ENCODE measurements around the gene POC1B. TPM values are rescaled to one million over a fixed set of nuclear protein-coding genes. Genes with fewer than 3 reads are reported as not detected.

Gene POC1B
- polyA plus RNA-seq, 1 donor from 2014 or later, result 10.0 TPM

- TF ChIP-seq SMC3 (conservative IDR thresholded peaks at IDR 0.05; ENCODE audit: poor library complexity) (no peak), TAF1 (IDR thresholded peaks at IDR 0.05; ENCODE audit: low read depth) (no peak)
Measured at GRCh38 chr12:89450907-89451306, 74.9 kb downstream of the POC1B start (continued).

GRCh38 chr12:89448951-89449371 is 76.9 kb downstream of the POC1B start:
- no peak overlapping the region for H3K27ac ChIP-seq (ENCODE audit: low read length)
- H3K79me2 ChIP-seq (replicated peaks; ENCODE audit: insufficient read depth, low read length), result no peaks in the 10 kb centered on the region
- no peaks in the 10 kb centered on the region for H3K27me3 ChIP-seq (ENCODE audit: insufficient read depth, low read depth, low read length)
- no peak overlapping the region for H2AFZ ChIP-seq (ENCODE audit: low read depth, low read length)
- no peaks in the 10 kb centered on the region for H3F3A ChIP-seq (ENCODE audit: insufficient read depth, low read length, poor library complexity, severe bottlenecking)
- H3K4me2 ChIP-seq (ENCODE audit: low read length), result no peak overlapping the region
- H4K20me1 ChIP-seq (ENCODE audit: insufficient read depth), result no peaks in the 10 kb centered on the region
- no peak overlapping the region for H3K4me3 ChIP-seq (ENCODE audit: low read length)
- no peaks in the 10 kb centered on the region for H3K9me3 ChIP-seq (ENCODE audit: low read length)
- TF ChIP-seq TAF1 (IDR thresholded peaks at IDR 0.05; ENCODE audit: low read depth) (no peak), EP300 (conservative IDR thresholded peaks at IDR 0.05; ENCODE audit: poor library complexity, severe bottlenecking) (no peak), POLR2AphosphoS5 (IDR thresholded peaks at IDR 0.05) (no peak), REST (IDR thresholded peaks at IDR 0.05; ENCODE audit: borderline replicate concordance) (no peak), SMC3 (conservative IDR thresholded peaks at IDR 0.05; ENCODE audit: poor library complexity) (no peak), MXI1 (conservative IDR thresholded peaks at IDR 0.05; ENCODE audit: poor library complexity, severe bottlenecking) (no peak)
- no peak overlapping the region for H3K9ac ChIP-seq (ENCODE audit: low read length)
- H3K36me3 ChIP-seq (ENCODE audit: insufficient read depth, low read length), result no peaks in the 10 kb centered on the region
- no peaks in the 10 kb centered on the region for H3K9me2 ChIP-seq (ENCODE audit: insufficient read depth, low read length)

- Histone ChIP-seq H3K27me3 (ENCODE audit: insufficient read depth, low read depth, low read length) (no peaks in the 10 kb centered on the region), H3K36me3 (ENCODE audit: insufficient read depth, low read length) (no peaks in the 10 kb centered on the region), H4K20me1 (ENCODE audit: insufficient read depth) (no peaks in the 10 kb centered on the region), H3F3A (ENCODE audit: insufficient read depth, low read length, poor library complexity, severe bottlenecking) (no peaks in the 10 kb centered on the region), H3K9me2 (ENCODE audit: insufficient read depth, low read length) (no peaks in the 10 kb centered on the region), H3K9me3 (ENCODE audit: low read length) (no peaks in the 10 kb centered on the region), H3K4me3 (ENCODE audit: low read length) (no peak overlapping the region), H3K27ac (ENCODE audit: low read length) (no peak overlapping the region), H3K79me2 (replicated peaks; ENCODE audit: insufficient read depth, low read length) (no peaks in the 10 kb centered on the region), H3K4me2 (ENCODE audit: low read length) (no peak overlapping the region), H2AFZ (ENCODE audit: low read depth, low read length) (no peak overlapping the region), H3K9ac (ENCODE audit: low read length) (no peak overlapping the region)
- no peak for TF ChIP-seq MXI1 (conservative IDR thresholded peaks at IDR 0.05; ENCODE audit: poor library complexity, severe bottlenecking)
- no peak for TF ChIP-seq RAD21 (conservative IDR thresholded peaks at IDR 0.05)
- TF ChIP-seq SMC3 (conservative IDR thresholded peaks at IDR 0.05; ENCODE audit: poor library complexity), result no peak
- TF ChIP-seq CTCF (IDR thresholded peaks at IDR 0.05; ENCODE audit: poor library complexity, severe bottlenecking), result no peak
- TF ChIP-seq POLR2AphosphoS5 (IDR thresholded peaks at IDR 0.05), result no peak
- TF ChIP-seq REST (IDR thresholded peaks at IDR 0.05; ENCODE audit: borderline replicate concordance), result no peak
- TF ChIP-seq EP300 (conservative IDR thresholded peaks at IDR 0.05; ENCODE audit: poor library complexity, severe bottlenecking), result no peak
- no peak for TF ChIP-seq TAF1 (IDR thresholded peaks at IDR 0.05; ENCODE audit: low read depth)
- TF ChIP-seq EZH2 (IDR thresholded peaks at IDR 0.05; ENCODE audit: borderline replicate concordance, insufficient read depth, low read length, poor library complexity, severe bottlenecking), result no peak
Measured at GRCh38 chr12:89448526-89448925, 77.3 kb downstream of the POC1B start.

Measured in neural cell (in vitro differentiated cells).